ENCODE measurements around the gene PLXNA4.

PLXNA4 gene

DNA sequence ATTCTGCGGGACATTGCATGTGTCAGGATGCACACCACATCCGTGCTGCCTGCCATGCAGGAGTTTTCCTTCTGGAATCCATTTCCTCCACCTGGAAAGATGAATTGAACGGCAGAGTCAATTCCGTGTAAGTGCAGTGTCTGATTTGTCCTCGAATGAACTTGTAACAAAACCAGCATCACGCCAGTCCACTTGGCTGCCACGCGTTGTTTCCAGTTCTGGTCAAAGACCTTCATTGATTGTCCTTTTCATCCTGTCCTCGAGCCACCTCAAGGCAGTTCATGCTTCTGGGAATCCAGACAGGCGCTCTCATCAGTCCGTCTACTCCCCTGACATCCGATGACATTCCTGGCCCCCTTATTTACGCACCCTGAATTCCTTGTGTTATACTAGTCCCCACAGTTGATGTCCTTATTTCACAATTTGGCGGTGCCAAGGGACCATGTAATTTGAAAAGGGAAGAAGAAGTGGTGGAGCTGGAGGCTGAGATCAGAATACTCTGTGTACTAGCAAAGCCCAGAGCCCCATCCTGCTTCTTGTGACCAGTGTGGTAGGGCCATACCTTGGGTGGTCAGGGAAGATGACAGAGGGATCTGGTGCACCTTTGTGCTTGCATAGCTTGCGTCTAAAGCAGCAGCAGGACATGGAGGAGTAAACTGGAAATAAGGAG lies 502.2 kb downstream of the PLXNA4 start:
- DNase-seq: no peak
